ENCODE measurements around the gene STRN3. TPM values are rescaled to one million over a fixed set of nuclear protein-coding genes. Genes with fewer than 3 reads are reported as not detected.

Gene STRN3
- total RNA-seq, 3 donors from 2014 or later: 46.0 to 61.9 (median 46.3) TPM

- ATAC-seq (no peak), DNase-seq (no peak)
- Histone ChIP-seq H3K36me3 (ENCODE audit: low read depth) (no peaks in the 10 kb centered on the region), H3K4me1 (ENCODE audit: low read depth) (no peaks in the 10 kb centered on the region), H3K4me3 (no peak overlapping the region), H3K9me3 (no peaks in the 10 kb centered on the region)
- TF ChIP-seq, protein P1, sequence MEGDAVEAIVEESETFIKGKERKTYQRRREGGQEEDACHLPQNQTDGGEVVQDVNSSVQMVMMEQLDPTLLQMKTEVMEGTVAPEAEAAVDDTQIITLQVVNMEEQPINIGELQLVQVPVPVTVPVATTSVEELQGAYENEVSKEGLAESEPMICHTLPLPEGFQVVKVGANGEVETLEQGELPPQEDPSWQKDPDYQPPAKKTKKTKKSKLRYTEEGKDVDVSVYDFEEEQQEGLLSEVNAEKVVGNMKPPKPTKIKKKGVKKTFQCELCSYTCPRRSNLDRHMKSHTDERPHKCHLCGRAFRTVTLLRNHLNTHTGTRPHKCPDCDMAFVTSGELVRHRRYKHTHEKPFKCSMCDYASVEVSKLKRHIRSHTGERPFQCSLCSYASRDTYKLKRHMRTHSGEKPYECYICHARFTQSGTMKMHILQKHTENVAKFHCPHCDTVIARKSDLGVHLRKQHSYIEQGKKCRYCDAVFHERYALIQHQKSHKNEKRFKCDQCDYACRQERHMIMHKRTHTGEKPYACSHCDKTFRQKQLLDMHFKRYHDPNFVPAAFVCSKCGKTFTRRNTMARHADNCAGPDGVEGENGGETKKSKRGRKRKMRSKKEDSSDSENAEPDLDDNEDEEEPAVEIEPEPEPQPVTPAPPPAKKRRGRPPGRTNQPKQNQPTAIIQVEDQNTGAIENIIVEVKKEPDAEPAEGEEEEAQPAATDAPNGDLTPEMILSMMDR (IDR thresholded peaks at IDR 0.05): no peak
- intact Hi-C loops (cut with DNase I, micrococcal nuclease): no loop called here
Measured at GRCh38 chr14:30893819-30894218, 132.4 kb downstream of the STRN3 start.

- Histone ChIP-seq H3K36me3 (ENCODE audit: low read depth) (no peaks in the 10 kb centered on the region), H3K9me3 (no peaks in the 10 kb centered on the region), H3K4me1 (ENCODE audit: low read depth) (no peaks in the 10 kb centered on the region), H3K4me3 (no peak overlapping the region)
- TF ChIP-seq, protein P1 (IDR thresholded peaks at IDR 0.05): no peak
- intact Hi-C loops (cut with DNase I, micrococcal nuclease): no loop called here
- ATAC-seq (no peak), DNase-seq (no peak)
Measured at GRCh38 chr14:30889244-30889594, 137.0 kb downstream of the STRN3 start.

GRCh38 chr14:30888480-30889243 lies 137.5 kb downstream of the STRN3 start:
- ATAC-seq (no peak), DNase-seq (no peak)
- Histone ChIP-seq H3K4me1 (ENCODE audit: low read depth) (no peaks in the 10 kb centered on the region), H3K36me3 (ENCODE audit: low read depth) (no peaks in the 10 kb centered on the region), H3K4me3 (no peak overlapping the region), H3K9me3 (no peaks in the 10 kb centered on the region)
- TF ChIP-seq, protein P1 (IDR thresholded peaks at IDR 0.05): no peak
- intact Hi-C loops (cut with DNase I, micrococcal nuclease): no loop called here

GRCh38 chr14:30885840-30886740 lies 140.1 kb downstream of the STRN3 start:
- H3K4me3 ChIP-seq: no peak overlapping the region
- intact Hi-C loops (cut with DNase I, micrococcal nuclease): no loop called here
- H3K9me3 ChIP-seq: no peaks in the 10 kb centered on the region
- DNase-seq (no peak), ATAC-seq (no peak)
- no peaks in the 10 kb centered on the region for H3K36me3 ChIP-seq (ENCODE audit: low read depth)
- no peaks in the 10 kb centered on the region for H3K4me1 ChIP-seq (ENCODE audit: low read depth)
- TF ChIP-seq, protein P1 (IDR thresholded peaks at IDR 0.05): no peak

DNA sequence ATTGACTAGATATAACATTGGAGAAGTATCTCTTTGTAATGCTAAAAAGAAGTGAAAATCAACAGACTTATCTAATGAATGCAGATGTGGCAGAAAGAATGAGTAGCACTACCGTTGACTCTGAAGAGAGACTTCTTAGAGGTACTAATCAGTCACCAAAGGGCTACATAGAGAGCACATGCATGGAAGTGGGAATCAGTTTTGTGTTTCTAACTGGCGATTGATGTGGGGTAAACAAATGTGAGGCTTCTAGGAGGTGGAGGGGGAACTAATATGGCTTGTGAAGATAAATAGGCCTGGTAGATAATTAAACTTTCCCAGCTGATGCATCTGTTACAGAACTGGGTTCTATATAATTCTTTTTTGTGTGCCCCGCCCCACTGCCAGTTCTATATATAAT lies 141.3 kb downstream of the STRN3 start:
- DNase-seq (no peak), ATAC-seq (no peak)
- TF ChIP-seq, protein P1 (IDR thresholded peaks at IDR 0.05): no peak
- intact Hi-C loops (cut with DNase I, micrococcal nuclease): no loop called here
- no peaks in the 10 kb centered on the region for H3K4me1 ChIP-seq (ENCODE audit: low read depth)
- no peaks in the 10 kb centered on the region for H3K36me3 ChIP-seq (ENCODE audit: low read depth)
- H3K4me3 ChIP-seq: no peak overlapping the region
- H3K9me3 ChIP-seq: no peaks in the 10 kb centered on the region

Measured in mucosa of descending colon (tissue), 3 donors.